Measurements from ENCODE around the gene UTF1.
A peak's percentile ranks its signal among the peaks of the same experiment; 100 is the strongest.

The UTF1 gene

DNA sequence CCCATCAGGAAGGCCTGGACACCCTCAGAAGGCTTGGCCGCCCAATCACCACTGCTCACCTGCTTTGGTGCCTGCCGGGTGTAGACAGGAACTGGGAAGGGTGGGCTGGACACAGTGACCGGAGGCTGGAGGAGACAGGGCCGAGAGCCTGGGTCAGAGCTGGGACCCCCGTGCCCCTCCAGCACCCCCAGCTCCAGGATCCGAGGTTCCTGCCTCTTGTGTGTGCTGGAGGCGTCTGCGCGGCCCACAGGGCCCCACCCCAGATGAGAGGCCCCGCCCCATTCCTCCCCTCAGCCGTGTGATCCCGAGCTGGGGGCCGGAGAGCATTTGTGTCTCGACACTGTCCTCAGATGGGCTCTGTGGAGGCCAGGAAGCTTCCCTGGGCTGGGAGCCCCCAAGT lies 37.3 kb downstream of the UTF1 start:
- DNase-seq = no peak

DNA sequence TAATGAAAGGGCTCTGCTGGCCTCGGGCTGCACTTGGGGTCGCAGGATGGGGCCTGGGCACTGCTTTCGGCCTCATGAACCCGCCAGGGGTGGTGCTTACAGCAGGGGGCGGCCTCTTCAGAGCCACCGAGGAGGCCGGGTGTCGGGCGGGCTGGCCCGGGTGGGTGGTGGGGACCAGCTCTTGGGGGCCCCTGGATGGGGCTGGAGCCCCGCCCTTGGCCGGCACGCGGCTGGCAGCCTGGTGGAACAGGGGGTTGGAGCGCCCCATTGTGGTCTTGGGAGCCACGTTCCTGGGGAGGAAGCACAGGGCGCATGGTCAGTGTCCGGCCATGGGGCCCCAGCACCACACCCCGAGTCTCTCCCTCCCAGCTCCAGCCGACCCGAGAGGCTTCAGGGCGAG lies 37.8 kb downstream of the UTF1 start:
- no peak for DNase-seq

DNA sequence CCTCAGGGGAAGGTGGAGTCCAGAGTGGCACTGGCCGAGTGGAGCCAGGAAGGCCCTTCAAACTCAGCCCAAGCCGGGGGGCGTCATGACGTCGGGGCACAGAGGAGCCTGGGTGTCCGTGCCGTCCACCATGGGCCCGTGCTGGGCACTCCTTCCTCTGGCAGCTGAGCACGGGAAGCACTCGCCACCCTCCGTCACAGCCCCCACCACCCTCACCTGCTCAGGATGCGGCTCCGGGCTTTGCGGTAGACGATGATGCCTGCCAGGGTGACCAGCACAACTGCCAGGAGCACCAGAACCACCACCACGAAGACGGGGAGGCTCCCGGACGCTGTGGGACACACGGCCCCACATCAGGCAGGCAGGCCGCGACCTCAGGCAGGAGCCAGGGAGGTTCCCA lies 38.5 kb downstream of the UTF1 start:
- no peak for DNase-seq

DNA sequence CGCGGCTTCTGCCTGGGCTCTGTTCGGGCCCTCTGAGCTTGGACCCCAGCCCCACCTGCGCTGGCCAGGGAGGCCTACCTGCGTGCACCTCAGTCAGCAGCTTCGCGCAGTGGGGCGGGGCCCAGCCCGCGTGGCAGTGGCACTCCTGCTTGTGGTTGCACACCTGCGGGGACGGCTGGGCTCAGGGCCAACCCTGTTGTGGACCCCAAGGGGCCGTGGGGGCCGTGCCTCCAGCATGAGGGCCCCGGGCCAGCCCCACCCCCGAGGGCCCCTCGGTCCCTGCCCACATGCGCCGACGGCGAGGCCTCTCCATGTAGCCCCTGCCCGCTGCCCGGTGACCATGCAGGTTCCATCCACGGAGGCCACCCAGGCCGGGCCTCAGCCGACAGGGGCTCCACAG lies 39.4 kb downstream of the UTF1 start:
- DNase-seq = no peak

DNA sequence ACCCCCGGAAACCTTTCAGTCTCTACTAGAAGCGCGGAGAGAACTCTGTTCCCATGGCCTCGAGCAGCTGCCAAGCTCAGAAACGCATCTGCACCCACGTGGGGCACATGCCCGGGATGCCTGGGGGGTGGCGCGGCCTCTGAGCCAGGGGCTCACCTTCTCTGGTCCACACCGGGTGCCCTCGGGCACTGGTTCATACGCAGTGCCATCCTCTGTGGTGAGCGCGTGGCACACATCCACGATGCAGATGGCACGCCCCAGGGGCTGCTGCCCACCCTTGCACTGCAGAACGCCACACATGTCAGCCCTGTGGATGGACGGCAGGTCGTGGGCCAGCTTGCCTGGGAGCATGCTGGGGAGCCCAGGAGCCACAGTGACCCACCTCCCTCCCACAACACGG lies 40.2 kb downstream of the UTF1 start:
- DNase-seq = no peak

DNA sequence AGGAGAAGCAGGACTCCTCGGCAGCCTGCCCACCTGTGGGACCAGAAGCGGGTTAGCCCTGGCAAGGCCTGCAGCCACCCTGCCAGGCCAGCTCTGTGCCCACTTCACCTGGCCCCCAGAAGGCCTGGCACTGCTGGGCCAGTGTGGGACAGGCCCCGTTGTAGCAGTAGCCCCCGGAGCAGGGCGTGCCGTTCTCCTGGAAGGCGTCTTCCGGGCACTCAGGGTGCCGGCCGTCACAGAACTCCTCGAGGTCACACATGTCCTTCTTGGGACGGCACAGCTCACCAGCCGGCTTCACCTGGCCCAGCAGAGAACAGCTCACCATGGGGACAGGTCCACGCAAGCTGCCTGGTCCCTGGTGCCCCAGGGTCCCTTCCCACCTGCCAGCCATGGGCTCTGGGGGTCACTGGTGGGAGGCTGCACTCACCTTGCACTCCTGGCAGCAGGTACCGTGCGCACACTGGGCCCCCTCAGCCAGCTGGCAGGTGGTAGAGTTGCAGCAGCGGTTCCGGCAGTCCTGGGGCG lies 40.8 kb downstream of the UTF1 start:
- no peak for DNase-seq

DNA sequence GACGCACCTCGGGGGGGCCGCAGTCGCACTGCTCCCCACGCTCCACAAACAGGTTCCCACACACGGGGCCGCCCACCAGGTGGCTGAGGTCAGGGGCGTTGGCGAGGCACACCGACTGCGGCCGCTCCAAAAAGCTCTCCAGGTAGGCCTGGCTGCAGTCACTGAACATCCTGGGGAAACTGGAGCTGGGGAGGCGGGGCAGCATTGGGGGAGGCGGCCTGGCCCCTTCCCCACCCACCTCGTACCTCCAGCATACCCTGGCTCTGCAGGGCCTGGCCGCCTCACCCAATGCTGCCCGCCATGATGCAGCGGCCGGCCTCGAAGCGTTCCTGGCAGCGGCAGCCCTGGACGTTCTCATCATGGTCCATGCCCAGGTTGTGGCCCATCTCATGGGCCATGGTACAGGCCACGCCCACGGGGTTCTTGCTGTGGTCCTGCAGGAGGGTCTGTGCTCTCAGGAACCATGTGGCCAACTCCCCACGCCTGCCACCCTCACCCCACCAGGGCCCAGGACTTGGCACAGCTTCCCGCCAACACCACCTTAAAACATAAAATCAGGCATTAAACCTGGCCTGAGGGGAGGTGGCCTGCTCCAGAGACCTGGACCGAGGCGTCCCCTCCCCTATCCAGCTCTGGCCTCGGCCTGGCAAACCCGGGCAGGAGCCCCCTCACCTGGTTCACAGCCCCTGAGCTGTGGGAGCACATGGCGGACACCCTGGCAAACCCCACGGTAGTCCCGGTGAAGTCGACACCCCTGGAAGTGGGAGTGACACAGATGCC lies 41.7 kb downstream of the UTF1 start:
- no peak for DNase-seq

DNA sequence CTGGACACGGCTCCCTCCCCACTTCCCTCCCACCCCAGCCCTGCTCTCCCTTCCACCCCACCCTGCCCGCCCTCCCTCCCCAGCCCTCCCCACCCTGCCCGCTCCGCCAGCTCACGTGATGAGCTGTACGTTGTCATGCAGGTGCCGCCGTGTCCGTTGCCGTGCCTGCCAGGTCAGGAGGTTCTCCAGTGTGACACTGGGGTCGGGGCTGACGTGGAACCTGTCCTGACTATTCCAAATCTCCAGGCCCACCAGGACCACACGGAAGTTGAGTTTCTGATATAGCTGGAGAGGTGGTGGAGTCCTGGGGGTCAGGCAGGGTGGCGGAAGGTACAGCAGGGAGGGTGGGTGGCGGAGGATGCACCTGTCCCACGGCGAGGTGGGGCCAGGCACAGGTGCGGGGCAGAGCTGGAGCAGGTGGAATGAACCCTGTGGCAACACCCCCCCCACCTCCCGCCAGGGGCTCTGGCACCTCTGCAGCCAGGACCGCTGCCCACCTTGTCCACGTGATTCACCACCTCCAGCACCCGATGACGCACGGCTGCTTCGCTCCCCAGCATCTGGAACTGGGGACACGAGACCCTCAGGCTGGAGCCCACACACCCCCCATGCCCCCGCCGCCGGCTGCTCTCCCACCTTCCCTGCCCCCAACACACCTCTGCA lies 42.4 kb downstream of the UTF1 start:
- no peak for DNase-seq

DNA sequence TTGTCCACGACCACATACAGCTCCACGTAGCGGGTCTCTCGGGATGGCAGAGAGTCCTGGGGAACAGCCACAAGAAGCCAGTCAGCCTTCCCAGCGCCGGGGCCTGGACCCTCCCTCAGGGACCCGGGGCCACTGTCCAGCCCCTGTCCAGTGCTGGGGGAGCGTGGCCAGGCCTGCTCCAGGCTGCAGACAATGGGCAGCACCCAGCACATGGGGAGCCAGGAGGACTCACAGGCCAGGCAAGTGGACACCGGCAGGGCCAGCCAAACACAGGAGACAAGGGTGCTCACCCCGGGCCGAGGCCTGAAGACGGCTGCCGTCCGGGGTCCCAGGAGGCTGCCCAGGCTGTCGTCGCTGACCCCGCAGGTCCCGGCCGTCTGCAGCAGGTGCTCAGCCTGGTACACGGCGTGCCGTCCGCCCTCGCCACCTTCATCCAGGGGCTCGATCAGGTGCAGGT lies 43.0 kb downstream of the UTF1 start:
- no peak for DNase-seq

DNA sequence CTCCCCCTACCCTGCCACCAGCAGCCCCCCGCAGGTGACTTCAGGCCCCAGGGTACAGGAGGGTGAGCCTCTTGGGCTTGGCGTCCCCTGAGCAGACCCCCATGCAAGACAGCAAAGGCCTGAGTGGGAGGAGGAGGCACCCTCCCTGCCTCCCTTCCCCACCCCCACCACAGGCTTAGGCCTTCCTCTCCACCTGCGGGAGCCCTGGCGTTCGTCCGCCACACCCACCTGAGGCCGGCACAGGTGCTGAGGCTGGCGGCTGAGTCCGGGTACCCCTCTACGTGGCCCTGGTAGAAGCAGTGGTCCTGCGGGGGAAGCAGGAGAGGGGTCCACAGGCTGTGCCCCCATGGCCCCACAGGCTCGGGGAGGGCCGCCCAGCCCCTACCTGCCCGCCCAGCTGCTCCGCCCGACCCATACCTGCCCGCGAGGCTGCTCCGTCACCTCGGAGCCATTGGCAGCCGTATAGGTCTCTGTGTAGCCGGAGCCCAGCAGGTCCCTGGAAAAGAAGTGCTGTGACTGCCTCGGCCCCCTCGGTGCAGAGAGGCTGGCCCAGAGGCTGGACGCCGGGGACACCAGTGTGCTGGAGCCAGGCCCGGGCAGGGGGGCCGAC lies 43.6 kb downstream of the UTF1 start:
- DNase-seq = no peak

DNA sequence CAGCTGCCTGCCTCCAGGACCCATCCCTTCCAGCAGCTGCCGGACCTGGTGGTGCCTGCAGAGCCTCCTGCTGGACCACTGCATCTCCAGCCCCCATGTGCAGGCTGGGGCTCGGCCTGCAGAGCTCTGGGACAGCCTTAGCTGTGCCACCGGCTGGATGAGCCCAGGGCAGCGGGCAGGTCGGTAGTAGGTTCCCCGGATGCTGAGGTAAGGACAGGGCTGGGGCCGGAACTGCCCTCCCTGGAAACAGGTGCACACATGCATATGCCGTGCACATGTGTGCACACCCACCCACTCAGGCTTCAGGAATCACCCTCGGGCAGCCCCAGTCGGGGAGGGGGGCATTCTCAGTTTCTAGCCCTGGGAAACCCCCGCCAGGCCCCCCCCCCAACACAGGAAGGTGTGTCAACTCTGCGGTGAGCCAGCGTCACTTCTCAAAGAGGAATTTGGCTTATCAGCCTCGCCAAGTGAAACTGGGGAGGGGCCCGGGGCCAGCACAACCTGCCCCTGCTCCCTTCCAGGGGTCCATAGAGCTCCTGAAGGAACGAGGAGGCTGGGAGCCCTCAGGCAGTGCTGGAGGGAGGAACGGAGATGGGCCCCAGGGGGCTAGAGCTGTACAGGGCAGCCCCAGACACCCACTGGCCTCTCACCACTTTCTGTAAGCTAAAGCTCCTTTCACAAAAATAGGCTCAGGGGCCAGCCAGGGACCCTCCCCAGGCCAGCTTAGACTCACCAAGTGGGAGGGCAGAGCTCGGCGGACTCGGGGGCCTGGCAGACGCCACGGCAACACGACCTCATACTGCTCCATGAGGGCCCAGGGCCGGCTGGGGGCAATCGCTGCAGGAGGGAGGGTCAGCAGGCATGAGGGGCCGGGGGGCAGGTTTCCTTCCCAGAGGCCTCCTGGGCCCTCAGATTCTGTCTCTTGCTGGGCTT lies 45.0 kb downstream of the UTF1 start:
- DNase-seq = peak; percentile 87

DNA sequence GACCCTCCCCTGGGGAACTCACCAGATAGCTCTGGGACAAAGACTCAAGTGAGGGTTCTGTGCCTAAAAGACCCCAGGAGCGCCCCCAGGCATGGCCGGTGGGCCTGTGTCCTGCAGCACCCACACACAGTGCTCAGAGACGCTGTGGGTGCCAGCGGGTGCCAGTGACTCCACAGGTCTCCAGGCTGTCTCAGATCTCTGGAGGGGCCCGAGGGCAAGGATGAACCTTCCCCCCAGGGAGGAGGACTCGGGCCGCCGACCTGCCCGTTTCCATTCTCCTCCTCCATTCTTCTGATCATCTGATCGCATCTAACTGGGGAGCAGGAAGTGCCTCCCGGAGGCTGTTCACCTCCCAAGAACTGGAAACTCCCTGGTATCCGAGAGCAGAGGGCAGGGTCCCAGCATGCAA lies 45.7 kb downstream of the UTF1 start:
- peak; percentile 44 for DNase-seq

DNA sequence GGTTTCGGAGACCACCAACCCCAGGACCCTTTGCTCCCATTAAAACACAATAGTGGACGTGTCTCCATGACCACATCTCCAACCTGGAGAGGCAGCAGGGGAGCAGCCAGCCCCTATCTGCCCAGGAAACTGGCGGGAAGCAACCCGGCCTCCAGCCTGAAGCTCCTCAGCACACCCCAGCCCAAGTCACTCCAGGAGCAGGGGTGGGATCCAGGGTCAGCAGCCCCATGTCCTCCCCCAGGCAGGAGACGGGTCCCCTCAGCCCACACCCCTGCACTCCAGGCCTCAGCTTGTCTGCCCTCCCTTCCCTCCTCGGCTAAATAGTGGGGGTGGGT lies 46.0 kb downstream of the UTF1 start:
- DNase-seq = no peak

DNA sequence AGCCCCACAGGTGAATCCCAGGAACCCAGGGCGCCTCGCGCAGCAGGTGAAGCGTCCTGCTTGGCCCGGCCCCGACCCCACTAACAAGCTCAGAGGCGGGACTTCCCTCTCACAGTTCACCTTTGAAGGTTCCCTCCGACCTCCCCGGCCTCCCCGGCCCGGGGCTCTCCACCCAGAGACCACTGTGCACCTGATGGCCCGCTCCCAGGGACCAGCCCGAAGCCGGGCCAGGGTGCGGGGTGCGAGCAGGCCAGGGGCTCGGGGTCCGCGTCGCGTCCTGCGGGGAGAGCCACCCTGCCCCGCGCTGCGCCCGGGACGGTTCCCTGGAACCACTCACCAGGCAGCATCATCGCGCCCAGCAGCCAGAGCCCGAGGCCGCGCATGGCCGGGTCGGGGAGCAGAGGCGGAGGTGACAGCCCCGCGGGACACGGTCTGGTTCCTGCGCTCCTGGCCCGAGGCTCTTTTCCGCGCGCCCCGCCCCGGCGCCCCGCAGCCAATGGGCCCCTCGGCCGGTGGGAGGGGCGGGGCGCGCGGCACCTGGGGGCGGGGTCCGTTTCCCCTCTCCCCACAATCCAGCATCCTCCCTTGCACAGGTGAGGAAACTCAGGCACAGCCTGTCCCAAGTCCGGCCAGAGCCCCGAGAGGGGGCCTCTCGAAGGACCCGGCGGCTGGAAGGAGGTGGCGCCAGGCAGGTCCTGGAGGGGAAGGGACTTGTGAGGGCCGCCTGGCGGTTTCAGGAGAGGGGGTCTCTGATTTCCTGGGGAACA lies 46.6 kb downstream of the UTF1 start, which contains the start of gene ADAM8:
Gene ADAM8 (minus strand): TSS at position 434 of the 767 bp plus-strand sequence. CDS start 51 bp downstream, at position 383.
- peak; percentile 61 for DNase-seq

DNA sequence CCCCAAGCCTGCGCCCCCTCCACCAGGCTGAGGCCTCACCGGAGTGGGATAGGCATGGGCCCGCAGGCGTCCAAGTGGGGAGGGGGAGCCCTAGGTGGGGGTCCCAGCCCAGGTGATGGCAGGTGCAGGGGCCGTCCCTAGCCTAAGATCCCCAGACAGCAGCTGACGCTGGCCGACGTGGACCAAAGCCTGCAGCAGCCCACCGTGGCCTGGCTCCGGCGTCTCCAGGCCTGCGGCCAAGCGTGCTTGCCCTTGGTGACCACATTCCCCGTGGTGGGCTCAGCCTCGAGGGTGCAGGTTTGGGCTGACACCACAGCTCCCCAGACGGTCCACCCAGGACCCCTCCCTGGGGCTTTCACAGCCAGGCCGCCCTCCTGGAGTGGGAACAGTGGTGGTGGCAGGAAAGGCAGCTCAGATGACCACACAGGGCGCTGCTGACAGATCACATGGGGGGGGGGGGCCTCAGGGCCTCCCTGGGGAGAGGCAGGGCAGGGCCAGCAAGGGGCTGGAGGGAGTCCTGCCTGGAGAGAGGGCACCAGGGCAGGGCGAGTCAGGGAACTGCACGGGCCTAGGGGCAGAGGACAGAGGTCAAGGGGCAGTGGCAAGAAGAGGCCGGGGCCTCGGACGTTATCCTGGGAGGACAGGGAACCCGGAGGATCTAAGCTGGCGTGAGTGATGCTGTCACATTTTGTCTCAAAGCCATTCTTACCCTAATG lies 47.4 kb downstream of the UTF1 start:
- DNase-seq = no peak

DNA sequence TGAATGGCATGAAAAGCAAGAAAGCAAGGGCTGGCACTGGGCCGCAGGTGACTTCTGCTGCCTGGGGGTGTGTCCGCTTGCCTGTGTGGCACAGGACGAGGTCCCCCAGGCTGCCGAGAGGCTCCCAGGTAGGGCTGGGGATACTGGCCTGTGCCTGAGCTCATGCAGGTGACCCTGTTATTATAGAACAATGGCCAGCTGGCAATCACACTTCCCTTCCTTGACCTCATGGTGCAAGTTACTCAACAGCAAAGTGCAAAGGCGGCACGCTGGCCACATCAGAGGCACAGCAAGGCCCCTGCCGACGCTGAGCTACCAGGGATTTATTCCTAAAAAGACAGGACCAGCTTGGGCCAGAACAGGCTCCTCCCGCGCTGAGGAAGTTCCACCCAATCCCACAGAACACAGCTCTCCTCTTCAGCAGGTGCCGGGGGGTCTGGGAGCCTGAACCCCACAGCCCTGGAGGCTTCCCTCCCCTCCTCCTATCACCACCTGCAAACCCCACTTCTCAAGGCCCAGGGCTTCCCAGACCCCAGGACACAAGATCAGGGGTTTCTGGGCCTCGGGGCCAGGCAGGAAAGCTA lies 48.1 kb downstream of the UTF1 start:
- no peak for DNase-seq

DNA sequence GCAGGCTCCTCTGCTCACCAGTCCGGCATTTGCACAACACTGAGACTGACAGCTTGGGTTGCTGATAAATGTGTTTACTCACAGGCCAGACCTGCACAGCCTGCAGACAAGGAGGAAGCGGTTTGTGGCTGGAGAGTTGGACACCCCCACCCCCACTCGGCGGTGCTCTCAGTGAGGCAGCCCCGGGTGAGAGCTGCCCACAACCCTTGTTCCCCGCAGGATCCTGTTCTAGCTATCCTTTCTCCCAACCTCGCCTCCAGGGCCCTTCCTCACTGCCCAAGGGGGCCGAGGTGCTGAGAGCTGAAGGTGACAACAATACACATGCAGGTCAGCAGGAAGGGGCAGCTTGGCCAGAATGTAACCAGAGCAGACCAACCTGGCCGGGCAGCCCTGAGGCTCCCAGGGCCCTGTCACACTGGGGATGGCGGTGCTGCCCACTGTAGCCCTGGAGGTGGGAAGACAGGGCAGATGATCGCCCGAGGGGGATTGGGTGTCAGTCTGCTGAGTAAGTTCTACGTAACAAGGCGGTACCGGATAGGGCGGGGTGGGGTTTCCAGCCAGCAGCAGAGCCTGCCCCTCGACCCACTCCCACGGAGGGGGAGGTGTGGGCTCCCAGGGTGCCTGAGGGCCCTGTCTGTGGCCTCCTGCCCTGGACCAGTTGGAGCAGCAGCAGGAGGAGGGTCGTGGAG lies 48.7 kb downstream of the UTF1 start:
- peak; percentile 51 for DNase-seq

DNA sequence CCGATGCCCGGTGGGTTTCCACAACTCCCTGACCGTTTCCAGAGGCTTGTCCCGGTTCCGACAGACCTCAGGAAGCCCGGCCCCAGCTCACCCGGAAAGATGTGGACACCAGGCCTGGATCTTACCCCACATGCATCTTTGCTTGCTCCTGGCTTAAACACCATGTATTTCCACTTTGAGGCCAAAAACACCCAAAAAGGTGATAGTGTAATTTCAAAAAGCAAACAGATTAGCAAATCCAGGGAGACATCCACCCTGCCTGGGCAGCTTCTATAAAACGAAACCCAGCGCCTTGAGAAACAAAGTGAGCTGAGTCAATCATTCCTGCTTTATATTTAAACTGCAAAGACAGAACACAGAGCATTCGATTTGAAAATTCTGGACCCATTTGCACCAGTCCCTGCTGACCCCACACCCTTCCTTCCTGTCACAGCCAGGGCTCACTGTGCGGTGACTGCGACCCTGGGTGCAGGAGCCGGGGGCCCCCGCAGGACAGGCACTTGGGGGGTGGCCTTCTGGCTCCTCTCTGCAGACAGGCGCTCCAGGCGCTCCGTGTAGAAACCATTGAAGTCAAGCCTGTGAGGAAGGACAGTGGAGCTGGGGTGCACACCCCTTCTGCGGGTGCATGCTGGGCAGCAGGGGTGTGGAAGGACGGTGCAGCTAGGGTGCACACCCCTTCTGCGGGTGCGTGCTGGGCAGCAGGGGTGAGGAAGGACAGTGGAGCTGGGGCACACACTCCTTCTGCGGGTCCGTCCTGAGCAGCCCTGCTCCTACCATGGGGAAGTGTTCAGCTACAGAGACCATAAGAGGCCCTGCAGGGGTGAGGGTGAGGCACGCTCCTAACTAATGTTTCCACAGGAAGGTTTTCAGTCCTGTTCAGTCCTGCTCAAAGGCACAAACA lies 49.6 kb downstream of the UTF1 start:
- DNase-seq = no peak

DNA sequence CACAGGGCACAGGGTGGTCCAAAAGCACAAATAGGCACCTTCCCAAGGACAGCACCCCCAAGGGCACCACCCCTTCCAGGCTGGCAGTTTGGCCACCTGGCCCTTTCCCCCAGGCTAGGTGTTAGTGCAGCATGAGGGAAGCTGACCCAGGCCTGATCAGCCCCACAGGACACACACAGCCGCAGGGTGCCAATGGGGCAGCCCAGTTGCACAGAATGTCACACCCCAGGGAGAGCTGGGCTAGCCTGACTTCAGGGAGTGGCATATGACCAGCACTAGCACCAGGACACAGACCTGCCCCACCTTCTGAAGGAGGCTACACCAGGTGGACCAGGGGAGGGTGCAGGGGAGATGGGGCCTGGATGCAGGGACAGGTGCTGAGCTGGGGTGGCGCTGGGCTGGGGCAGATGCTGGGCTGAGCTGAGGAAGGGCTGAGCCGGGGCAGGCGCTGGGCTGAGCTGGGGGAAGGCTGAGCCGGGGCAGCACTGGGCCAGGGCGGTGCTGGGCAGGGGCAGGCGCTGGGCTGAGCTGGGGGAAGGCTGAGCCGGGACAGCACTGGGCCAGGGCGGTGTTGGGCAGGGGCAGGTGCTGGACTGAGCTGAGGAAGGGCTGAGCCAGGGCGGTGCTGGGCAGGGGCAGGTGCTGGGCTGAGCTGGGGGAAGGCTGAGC lies 50.5 kb downstream of the UTF1 start:
- no peak for DNase-seq
